Central memory CD8-positive, alpha-beta T cell (primary cell): ENCODE results near the gene GLIPR1.
A peak's percentile ranks its signal among the peaks of the same experiment; 100 is the strongest.
"Not testable (repeated sequence)": the region's sequence is repeated elsewhere in the genome, so short reads cannot be mapped to it uniquely, and the experiment has no call there.

Experiments
- ATAC-seq: fragments of 150-1000 bp; cut with Tn5 transposase; replicated peaks from 2 replicates; pipeline ENCODE4 v1.10.0; 2022; ENCODE audit warnings: mild to moderate bottlenecking, moderate FRiP score, moderate number of reproducible peaks; ENCODE audit not compliant: poor library complexity, severe bottlenecking; ENCODE audit errors: extremely low read depth
- DNase-seq, 2 donors: peaks; one replicate each; pipeline ENCODE4 v3.0.0; 2021; ENCODE audit warnings: low spot score in 2 of 2
- H3K27ac Mint-ChIP-seq: one replicate; pipeline ENCODE4 v1.8.0; 2022; ENCODE audit warnings: low read depth, mild to moderate bottlenecking, moderate library complexity, mixed read lengths
- H3K27me3 Mint-ChIP-seq: one replicate; pipeline ENCODE4 v1.8.0; 2022; ENCODE audit warnings: mixed read lengths
- H3K36me3 Mint-ChIP-seq: one replicate; pipeline ENCODE4 v1.8.0; 2022; ENCODE audit warnings: mild to moderate bottlenecking, moderate library complexity, mixed read lengths; ENCODE audit not compliant: insufficient read depth
- H3K4me1 Mint-ChIP-seq: one replicate; pipeline ENCODE4 v1.8.0; 2022; ENCODE audit warnings: mixed read lengths
- H3K4me3 Mint-ChIP-seq: one replicate; pipeline ENCODE4 v1.8.0; 2022; ENCODE audit warnings: mild to moderate bottlenecking, moderate library complexity, mixed read lengths
- H3K9me3 Mint-ChIP-seq: one replicate; pipeline ENCODE4 v1.8.0; 2022; ENCODE audit warnings: mixed read lengths

GLIPR1 gene

DNA sequence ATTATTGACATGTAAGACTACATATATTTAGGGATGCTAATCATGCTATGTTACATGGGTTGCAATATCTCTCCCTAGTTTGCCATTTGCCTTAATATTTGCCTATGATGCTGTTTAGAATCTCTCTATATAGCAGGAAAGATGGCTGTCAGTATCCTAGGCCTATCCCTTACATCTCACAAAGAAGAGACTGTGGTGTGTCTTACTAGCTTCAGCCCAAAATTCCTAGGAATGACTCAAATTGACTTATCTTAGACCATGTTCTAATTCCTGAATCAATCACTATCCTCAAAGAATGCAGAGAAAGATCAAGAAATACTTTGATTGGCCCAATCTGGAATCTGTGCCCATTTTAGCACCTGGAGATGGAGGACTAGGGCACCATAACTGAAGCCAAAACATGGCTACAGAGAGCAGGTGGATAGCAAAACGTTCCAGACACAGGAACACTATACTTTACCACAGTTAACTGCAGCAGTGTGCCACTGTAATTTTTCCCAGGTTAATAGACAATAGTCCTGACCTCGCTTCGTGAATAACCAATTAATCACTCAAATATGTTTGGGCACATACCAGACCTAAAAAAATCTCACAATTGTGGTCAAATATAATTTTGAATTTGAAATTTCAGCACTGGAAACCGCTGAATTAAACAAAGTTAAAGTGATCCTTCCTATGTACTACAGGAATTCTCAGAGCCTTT lies 32.7 kb upstream of the GLIPR1 start:
- H3K36me3 Mint-ChIP-seq = no peaks in the 10 kb centered on the region
- DNase-seq = no peak
- no peaks in the 10 kb centered on the region for H3K9me3 Mint-ChIP-seq
- H3K27me3 Mint-ChIP-seq = peaks cover 7% of the 10 kb centered on the region
- H3K27ac Mint-ChIP-seq = no peak overlapping the region
- H3K4me1 Mint-ChIP-seq = no peaks in the 10 kb centered on the region
- no peak for ATAC-seq
- no peak overlapping the region for H3K4me3 Mint-ChIP-seq

DNA sequence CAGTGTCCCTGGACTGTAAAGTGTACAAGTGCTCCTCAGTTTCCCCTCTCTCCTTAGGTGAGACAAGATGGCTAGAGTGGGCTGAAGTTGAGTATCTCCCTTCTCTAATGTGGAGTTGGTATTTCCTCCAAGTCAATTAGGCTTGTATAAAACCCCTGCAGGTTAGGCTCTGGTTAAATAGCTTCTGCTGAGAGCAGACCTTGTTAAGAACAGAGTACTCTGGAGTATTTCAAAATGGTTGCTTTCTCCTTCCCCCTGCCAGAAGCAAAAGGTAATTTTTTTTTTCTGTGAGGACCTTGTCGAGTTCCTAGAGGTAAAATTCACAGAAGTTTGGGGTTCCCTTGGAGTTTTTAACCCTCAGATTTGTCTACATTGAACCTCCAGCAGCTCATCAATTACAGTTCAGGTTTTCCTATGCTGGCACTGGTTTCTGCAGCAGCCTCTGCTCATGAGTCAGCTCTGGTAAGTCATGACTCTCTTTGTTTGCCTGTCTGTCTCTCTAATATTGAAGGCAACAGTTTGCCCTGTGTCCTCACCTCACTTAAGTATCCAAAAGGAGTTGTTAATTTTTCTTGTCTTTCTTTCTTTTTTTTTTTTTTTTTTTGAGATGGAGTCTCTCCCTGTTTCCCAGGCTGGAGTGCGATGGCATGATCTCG lies 27.8 kb upstream of the GLIPR1 start:
- Mint-ChIP-seq H3K4me1 (peaks cover 24% of the 10 kb centered on the region), H3K4me3 (no peak overlapping the region), H3K36me3 (no peaks in the 10 kb centered on the region), H3K27me3 (no peaks in the 10 kb centered on the region), H3K9me3 (no peaks in the 10 kb centered on the region), H3K27ac (no peak overlapping the region)
- DNase-seq (no peak), ATAC-seq (no peak)

DNA sequence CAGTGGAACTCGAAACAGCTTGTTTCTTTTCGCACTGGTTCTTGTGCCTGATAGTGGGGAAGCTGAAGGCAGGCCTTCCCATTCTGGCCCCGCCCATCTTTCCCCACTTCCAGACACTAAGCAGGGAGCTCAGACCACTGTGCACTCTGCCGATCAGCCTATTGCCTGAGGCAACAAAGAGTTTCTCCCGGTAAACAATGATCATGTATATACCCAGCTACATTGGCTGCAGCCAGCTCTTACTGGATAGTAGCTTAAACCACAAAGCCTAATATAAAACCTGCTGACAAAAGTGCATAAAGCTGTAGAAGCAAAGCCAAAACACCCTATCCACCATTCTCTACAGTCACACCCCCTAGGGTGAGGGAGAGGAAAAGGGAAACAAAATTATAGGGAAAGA lies 24.7 kb upstream of the GLIPR1 start:
- no peak overlapping the region for H3K4me3 Mint-ChIP-seq
- H3K9me3 Mint-ChIP-seq = no peaks in the 10 kb centered on the region
- H3K27ac Mint-ChIP-seq = no peak overlapping the region
- no peak for DNase-seq
- H3K27me3 Mint-ChIP-seq = no peaks in the 10 kb centered on the region
- H3K36me3 Mint-ChIP-seq = no peaks in the 10 kb centered on the region
- H3K4me1 Mint-ChIP-seq = peaks cover 52% of the 10 kb centered on the region
- no peak for ATAC-seq

GRCh38 chr12:75457191-75457590 lies 23.4 kb upstream of the GLIPR1 start:
- DNase-seq = no peak
- peak; percentile 90 for ATAC-seq
- Mint-ChIP-seq H3K4me3 (no peak overlapping the region), H3K36me3 (no peaks in the 10 kb centered on the region), H3K27ac (peak overlapping the region; percentile 89), H3K27me3 (no peaks in the 10 kb centered on the region), H3K4me1 (peaks cover 53% of the 10 kb centered on the region), H3K9me3 (no peaks in the 10 kb centered on the region)

- not testable (repeated sequence) for DNase-seq, ATAC-seq, H3K27me3 Mint-ChIP-seq, H3K36me3 Mint-ChIP-seq, H3K9me3 Mint-ChIP-seq
- H3K4me3 Mint-ChIP-seq = peak overlapping the region; percentile 47
- H3K27ac Mint-ChIP-seq = peak overlapping the region; percentile 89
- peaks cover 53% of the 10 kb centered on the region for H3K4me1 Mint-ChIP-seq
Observed at GRCh38 chr12:75457866-75458265, 22.7 kb upstream of the GLIPR1 start.

DNA sequence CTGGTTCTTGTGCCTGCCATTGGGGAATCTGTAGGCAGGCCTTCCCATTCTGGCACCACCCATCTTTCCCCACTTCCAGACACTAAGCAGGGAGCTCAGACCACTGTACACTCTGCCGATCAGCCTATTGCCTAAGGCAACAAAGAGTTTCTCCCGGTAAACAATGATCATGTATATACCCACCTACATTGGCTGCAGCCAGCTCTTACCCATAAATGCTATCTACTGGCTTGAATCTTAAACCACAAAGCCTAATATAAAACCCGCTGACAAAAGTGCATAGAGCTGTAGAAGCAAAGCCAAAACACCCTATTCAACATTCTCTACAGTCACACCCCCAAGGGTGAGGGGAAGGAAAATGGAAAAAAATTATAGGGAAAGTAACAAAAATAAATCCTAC lies 20.8 kb upstream of the GLIPR1 start:
- H3K9me3 Mint-ChIP-seq = no peaks in the 10 kb centered on the region
- H3K36me3 Mint-ChIP-seq = no peaks in the 10 kb centered on the region
- H3K27me3 Mint-ChIP-seq = no peaks in the 10 kb centered on the region
- no peak for ATAC-seq
- H3K27ac Mint-ChIP-seq = peak overlapping the region; percentile 67
- peaks cover 53% of the 10 kb centered on the region for H3K4me1 Mint-ChIP-seq
- H3K4me3 Mint-ChIP-seq = peak overlapping the region; percentile 6
- no peak for DNase-seq

GRCh38 chr12:75460204-75460603 lies 20.4 kb upstream of the GLIPR1 start:
- H3K27me3 Mint-ChIP-seq = no peaks in the 10 kb centered on the region
- DNase-seq (no peak), ATAC-seq (no peak)
- H3K27ac Mint-ChIP-seq = peak overlapping the region; percentile 67
- H3K9me3 Mint-ChIP-seq = no peaks in the 10 kb centered on the region
- peaks cover 49% of the 10 kb centered on the region for H3K4me1 Mint-ChIP-seq
- H3K4me3 Mint-ChIP-seq = peak overlapping the region; percentile 6
- H3K36me3 Mint-ChIP-seq = no peaks in the 10 kb centered on the region

GRCh38 chr12:75471902-75472890 lies 8.4 kb upstream of the GLIPR1 start:
- no peak overlapping the region for H3K27ac Mint-ChIP-seq
- no peaks in the 10 kb centered on the region for H3K27me3 Mint-ChIP-seq
- no peaks in the 10 kb centered on the region for H3K36me3 Mint-ChIP-seq
- ATAC-seq (no peak), DNase-seq (no peak)
- H3K4me1 Mint-ChIP-seq = no peaks in the 10 kb centered on the region
- H3K9me3 Mint-ChIP-seq = no peaks in the 10 kb centered on the region
- no peak overlapping the region for H3K4me3 Mint-ChIP-seq

GRCh38 chr12:75474116-75474515 lies 6.4 kb upstream of the GLIPR1 start:
- Mint-ChIP-seq H3K4me3 (no peak overlapping the region), H3K27me3 (no peaks in the 10 kb centered on the region), H3K27ac (no peak overlapping the region), H3K36me3 (peaks cover 2% of the 10 kb centered on the region), H3K9me3 (no peaks in the 10 kb centered on the region), H3K4me1 (peaks cover 8% of the 10 kb centered on the region)
- no peak for DNase-seq
- ATAC-seq = no peak

DNA sequence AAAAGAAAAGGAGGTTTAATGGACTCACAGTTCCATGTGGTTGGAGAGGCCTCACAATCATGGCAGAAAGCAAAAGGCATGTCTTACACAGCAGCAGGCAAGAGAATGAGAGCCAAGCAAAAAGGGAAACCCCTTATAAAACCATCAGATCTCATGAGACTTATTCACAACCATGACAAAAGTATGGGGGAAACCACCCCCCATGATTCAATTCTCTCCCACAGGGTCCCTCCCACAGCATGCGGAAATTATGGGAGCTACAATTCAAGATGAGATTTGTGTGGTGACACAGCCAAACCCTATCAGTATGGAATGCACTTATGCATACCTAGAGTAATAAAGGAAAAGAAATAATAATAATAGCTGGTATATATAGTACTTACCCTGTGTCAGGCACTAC lies 4.5 kb upstream of the GLIPR1 start:
- no peak for DNase-seq
- Mint-ChIP-seq H3K27me3 (no peaks in the 10 kb centered on the region), H3K27ac (no peak overlapping the region), H3K4me3 (no peak overlapping the region), H3K4me1 (peaks cover 21% of the 10 kb centered on the region), H3K36me3 (peaks cover 15% of the 10 kb centered on the region), H3K9me3 (no peaks in the 10 kb centered on the region)
- no peak for ATAC-seq

DNA sequence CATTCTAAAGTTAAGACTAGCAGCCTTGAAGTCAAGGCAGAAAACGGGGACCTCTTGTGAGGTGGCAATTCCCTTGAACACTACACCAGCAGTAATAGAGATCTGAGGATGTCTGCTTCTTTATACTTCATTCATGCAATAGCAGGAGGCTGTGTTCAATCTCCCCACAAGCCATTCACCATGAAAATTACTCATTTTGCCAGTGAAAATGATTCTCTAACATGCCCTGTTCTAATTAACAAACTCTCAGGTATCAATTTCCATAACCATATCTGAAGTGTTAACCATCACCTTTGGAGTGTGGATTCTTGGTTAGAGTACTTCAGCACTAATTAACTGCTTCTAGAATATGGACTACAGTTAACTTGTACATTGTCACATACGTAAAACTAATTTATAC lies 3.4 kb upstream of the GLIPR1 start:
- Mint-ChIP-seq H3K27ac (no peak overlapping the region), H3K9me3 (no peaks in the 10 kb centered on the region), H3K4me1 (peaks cover 32% of the 10 kb centered on the region), H3K4me3 (no peak overlapping the region), H3K27me3 (no peaks in the 10 kb centered on the region), H3K36me3 (peaks cover 23% of the 10 kb centered on the region)
- DNase-seq (no peak), ATAC-seq (no peak)

GRCh38 chr12:75478116-75478794 lies 2.3 kb upstream of the GLIPR1 start:
- ATAC-seq = peak; percentile 21
- Mint-ChIP-seq H3K9me3 (no peaks in the 10 kb centered on the region), H3K27me3 (no peaks in the 10 kb centered on the region), H3K36me3 (peaks cover 29% of the 10 kb centered on the region), H3K4me1 (peaks cover 43% of the 10 kb centered on the region), H3K4me3 (peak overlapping the region; percentile 8), H3K27ac (peak overlapping the region; percentile 95)
- no peak for DNase-seq
